Ammon's horn (tissue), 1 donor: ENCODE measurements around the gene DKKL1.

Experiments
- DNase-seq: peaks from one replicate; pipeline ENCODE4 v3.0.0-alpha.2; 2016; ENCODE audit warnings: low spot score

DKKL1 gene

DNA sequence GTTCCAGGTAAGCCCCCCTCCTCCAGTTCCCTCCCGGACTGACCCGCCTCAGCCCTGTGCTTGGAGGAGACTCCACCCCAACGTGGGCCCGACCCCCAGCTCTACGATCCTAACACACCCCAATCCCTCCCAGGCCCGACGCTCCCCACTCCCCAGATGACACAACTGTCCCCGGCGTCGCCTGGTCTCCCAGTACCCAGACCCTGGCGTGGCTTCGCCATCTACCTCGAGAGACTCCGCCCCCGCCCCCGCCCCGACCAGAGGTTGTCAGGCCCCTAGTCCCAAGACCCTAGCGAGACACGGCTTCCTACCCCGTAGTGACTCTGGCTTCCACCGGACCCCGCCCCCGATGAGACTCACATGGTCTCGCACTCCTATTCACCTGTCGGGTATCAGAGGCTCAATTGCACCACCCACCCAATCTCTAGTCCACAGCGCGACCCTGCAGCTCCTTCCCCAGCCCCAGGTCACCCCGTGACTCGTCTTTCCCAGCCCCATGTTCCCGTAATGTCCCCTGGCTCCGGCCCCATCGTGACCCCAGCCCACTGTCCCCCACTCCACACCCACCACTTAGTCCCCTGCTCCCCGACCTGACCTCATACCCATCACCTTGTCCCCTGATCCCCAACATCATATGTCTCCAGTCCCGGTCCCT is 25.5 kb upstream of the DKKL1 start:
- no peak for DNase-seq

DNA sequence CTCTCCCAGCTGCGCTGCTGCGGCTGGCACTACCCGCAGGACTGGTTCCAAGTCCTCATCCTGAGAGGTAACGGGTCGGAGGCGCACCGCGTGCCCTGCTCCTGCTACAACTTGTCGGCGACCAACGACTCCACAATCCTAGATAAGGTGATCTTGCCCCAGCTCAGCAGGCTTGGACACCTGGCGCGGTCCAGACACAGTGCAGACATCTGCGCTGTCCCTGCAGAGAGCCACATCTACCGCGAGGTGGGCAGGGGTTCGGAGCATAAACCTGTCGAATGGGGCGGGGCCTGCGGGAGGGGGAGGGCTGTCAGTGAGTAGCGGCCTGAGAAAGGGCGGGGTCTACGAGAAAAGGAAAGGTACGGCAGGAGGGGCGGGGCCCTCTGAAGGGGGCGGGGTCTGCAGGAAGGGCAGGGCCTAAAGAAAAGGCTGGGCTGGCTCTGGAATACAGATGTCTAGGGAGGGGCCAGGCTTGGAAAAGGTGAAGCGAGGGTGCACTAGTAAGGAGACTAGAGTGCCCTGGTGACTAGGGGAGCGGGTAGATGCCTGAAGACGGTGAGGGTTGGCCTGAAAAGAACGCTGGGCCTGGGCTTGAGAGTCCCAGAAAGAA is 24.9 kb upstream of the DKKL1 start:
- no peak for DNase-seq

DNA sequence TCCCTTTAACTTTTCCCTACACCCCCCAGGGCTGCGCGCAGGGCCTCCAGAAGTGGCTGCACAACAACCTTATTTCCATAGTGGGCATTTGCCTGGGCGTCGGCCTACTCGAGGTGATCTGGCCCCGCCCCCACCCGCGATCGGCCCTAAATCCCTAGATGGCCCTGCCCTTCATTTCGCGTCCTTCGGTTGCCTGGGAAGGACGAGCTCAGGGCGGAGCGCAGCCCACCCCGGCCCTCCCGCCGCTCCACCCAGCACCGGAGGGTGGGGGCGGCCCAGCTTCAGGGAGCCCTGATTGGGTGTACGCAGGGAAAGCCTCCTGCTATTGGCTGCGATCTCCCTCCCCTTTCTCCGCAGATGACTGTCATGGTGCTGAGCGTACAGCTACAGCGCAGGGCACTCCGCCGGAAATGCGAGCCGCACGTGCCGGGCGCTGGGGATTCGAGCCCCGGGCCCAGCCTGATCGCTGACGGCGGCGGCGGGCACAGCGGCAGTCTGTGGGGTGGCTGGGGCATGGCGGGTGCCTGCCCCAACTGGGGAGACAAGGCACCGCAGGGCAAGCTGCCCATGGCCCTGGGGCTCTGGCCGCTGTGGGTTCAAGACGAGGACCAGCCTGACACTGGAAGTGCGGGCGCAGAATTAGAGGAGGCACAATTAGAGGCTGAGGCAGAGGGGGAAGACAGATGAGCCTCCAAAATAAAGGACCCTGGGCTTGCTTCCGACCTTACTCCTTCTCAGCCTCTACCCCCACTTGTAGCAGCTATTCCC is 24.2 kb upstream of the DKKL1 start:
- DNase-seq: peak; percentile 88

DNA sequence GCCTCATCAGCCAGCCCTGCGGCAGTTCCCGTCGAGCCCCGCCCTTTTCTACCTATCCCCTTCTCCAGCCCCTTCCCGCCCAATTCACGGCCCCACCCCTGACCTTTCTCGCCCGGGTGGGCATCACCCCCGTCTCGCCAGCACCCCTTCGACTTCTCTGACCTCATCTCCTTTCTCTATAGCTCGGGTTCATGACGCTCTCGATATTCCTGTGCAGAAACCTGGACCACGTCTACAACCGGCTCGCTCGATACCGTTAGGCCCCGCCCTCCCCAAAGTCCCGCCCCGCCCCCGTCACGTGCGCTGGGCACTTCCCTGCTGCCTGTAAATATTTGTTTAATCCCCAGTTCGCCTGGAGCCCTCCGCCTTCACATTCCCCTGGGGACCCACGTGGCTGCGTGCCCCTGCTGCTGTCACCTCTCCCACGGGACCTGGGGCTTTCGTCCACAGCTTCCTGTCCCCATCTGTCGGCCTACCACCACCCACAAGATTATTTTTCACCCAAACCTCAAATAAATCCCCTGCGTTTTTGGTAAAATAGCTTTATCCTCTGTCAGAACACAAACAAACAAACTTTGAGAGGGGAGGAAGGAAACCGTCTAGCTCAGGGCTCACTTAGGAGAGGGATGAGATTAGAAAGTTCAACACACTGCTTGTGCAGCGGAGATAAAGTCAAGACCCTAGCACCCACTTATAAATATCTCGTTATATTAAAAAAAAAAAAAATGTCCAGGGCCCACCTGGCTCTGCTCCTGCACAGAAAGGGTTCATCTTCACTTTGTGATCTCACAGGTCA is 23.4 kb upstream of the DKKL1 start:
- DNase-seq: no peak

DNA sequence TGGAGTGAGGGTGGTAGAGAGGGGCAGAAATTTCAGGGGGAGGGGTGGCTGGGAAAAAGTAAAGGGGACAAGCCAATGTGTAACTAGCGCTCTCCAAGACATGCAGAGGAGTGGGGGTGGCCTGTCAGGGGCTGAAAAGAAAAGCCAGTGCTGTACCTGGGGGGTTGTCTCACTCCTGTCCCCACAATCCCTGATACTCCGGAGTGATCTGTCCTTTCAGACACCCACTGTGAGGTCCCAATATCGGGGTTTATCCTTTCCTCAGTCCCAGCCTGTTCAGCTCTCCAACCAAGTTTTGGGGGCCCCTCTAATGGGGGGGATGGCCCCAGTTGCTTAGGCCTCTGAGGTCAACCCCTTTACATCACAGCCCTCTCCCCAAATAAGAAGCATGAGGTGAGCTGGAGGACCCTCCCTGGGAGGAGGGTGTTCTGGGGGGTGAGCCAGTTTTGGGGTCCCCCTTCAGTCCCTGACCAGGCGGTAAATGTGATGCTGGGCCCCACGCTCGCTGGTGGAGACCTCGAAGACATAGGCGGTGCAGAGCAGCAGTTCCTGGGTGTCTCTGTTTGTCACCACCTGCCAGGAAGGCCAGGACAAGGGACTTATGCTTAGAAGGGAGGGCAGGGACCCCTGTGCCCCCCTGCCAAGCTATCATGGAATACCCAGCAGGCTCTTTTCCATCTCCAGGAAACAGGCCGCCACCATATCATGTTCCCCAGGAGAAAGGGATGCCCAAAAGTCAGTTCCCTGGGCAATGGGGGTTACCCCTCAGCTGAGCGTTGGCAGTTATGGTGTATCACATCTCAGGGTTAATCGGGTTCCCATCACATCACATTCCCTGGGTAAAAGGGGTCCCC is 22.6 kb upstream of the DKKL1 start:
- no peak for DNase-seq

DNA sequence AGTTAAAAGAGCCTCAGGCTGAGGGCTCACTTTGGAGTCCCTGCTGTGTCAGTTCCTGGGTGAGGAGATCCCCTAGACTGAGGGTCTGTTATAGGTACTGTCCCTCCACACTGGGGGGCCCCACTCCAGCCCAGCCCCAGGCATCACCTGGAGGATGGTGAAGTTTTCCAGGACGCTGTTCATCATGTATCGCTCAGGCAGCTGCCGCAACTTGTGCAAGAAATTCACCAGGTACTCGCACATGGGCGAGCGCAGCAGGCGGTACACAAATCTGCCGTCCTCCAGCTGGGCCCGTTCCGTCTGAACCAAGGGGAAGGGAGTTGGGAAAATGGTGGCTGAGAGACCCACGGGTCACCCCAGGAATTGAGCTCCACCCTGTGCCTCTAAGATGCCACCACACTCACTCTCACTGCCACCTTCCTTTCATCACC is 21.4 kb upstream of the DKKL1 start:
- no peak for DNase-seq

DNA sequence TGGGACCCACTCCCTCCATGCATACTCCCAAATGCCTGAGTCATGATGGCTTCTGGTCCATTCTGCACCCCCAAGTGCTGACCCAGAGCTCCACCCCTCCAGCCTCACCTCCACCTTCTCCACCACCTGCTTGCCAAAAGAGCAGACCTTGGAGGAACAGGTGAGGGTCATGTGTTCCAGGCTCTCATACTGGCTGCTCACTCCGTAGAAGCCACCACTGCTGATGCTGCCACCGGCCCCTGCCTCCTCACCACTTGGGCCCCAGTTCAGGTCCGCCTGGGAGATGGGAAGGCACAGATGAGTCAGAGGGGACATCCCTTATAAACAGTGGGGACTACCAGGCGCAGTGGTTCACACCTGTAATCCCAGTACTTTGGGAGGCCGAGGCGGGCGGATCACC is 20.6 kb upstream of the DKKL1 start:
- DNase-seq: no peak

DNA sequence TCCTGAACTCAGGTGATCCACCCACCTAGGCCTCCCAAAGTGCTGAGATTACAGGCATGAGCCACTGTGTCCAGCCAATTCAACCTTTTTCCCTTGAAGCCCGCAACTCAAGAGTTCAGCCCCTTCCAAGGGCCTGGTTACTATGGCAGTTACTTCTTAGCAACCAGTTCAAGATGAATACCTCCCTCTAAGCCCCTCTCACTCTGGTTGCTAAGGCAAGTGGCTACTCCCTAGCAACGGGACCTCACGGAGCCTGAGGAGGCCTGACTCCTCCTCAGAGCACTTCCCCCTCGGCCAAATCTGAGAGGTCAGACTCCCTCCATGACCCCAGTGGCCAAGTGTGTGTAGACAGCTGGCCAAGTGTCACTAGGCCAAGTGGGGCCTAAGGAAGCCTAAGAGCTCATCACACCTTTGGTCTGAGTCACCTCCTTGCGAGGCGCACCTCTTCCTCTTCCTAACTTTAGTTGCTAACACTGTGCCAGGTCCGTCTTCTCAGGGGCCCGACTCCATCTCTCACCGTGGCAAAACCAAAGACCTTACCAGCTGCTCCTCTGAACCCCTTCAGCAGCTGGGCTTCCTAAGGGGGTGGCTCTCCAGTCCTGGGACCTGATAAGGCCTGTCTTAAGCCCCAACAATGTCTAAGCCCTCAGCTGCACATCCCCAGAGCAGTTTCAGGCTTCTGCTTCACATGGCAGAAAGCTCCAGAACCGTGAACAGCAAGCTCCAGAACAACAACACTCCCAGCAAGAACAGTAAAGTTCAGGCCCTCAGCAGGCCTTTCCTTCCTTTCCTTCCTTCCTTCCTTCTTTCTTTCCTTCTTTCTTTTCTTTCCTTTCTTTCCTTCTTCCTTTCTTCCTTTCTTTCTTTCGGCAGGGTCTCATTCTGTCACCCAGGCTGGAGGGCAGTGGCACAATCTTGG is 18.9 kb upstream of the DKKL1 start:
- DNase-seq: no peak

DNA sequence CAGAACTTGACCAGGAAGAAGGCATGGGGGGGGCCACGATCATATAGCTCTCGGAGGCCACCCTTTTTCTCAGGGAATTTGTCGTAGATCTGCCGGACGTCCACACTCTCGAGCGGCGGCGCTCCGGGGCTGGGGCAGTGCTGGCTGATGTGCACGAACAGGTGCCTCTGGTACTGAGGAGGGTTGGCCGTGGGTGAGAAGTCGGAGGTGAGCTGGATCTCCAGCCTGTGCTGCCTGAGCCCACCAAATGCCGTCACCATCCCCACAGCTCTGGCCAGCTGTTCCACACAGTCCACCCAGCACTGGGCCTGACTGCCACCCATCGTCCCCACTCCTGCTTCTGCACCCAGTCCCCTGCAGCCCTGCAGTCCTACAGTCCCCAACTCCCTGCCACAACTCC is 16.5 kb upstream of the DKKL1 start:
- DNase-seq: no peak

DNA sequence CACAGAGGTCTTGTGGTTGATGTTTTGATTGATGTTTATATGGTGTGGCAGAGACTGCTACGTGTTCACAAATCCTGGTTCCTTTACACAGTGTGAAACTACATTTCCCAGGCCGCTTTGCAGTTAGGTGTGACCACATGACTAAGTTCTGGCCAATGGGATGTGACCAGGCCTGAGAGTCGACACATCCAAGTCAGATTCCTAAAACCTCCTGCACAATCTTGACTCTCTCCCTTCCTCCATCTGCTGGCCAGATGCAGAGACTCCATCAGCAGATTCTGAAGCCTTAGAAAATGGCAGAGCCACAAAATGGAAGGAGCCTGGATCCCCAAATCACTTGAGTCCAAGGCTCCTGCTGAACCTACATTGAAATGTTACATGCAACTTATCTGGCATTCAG is 15.8 kb upstream of the DKKL1 start:
- peak; percentile 44 for DNase-seq

DNA sequence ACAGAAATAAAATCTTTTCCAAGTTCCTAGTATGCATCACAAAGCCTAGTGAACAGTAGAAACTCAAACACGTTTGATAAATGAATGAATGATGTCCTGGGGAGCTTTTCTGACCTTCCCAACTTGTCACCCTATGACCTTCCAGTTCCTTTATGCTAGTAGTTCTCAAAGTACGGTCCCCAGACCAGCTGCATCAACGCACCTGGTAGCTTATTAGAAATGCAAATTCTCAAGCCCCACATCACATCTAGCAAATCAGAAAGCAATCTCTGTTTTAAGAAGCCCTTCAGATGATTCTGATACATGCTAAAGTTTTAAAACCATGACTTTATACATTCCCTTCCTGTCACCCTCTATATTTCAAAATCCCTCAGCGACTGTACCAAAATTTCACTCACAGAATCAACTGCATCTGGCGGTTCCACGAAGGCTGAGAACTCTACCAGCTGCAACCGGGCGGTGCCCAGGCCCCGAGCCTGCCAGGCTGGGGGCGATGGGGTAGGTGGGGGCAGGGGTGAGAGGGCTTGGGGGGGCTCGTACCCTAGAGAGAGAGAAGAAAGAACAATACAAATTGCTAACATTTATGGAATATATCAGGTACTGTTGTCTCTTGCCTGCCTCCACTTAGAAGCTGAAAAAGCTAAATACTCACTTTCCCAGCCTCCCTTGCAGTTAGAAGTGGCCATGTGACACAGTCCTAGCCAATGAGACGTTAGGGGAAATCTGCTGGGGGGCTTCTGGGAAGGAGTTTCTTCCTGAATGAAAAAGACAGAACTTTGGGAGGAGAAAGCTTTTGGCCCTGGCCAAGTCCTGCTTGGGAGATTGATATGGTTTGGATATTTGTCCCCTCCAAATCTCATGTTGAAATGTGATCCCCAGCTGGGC is 15.1 kb upstream of the DKKL1 start:
- no peak for DNase-seq

DNA sequence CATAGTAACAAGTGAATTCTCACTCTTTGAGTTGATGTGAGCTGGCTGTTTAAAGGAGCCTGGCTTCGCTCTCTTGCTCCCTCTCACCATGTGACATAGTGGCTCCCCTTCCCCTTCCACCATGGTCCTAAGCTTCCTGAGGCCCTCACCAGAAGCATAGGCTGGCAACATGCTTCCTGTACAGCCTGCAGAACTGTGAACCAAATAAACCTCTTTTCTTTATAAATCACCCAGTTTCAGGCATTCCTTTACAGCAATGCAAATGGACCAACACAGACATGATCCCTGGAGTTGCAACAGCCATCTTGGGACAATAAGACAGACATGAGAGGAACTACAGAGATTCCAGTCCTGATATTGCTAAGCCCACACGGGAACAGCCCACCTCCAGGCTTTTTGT is 14.1 kb upstream of the DKKL1 start:
- no peak for DNase-seq

DNA sequence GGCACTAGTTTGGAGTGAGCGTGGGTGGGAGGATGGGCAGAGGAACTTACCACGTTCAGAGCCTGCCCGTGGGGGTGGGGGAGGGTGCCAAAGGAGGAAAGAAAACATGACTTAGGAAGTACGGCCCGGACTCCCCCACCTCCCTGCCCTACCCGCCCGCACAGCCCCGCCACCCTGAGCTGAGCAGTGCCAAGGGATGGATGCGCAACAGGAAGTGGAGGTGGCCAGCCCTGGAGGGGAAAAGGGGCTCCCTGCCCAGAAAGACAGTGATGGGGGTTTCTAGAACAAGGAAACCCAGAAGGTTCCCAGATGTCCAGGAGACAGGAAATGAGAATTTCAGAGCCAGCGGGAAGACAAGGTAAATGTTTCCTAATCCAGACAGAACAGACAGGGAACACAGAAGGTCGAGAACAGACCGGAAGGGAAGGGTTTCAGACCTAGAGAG is 7.7 kb upstream of the DKKL1 start:
- no peak for DNase-seq

DNA sequence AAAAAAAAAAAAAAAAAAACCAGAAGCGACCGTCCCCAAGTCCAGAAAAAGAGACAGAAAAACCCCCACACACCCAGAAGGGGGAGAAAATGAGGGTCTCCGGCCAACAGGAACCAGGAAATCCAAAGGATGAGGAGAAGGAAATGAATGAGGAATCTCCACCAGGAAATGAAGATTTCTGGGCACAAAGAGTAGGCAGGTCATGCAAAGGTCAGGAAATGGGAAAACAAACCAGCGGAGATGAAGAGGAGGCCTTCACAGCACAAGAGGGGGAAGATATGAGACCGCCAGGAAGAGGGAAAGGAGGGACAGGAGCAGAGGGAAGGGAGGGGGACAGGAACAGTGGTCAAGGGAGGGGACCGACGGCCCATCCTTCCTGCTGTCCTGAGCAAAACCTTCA is 7.3 kb upstream of the DKKL1 start:
- no peak for DNase-seq

DNA sequence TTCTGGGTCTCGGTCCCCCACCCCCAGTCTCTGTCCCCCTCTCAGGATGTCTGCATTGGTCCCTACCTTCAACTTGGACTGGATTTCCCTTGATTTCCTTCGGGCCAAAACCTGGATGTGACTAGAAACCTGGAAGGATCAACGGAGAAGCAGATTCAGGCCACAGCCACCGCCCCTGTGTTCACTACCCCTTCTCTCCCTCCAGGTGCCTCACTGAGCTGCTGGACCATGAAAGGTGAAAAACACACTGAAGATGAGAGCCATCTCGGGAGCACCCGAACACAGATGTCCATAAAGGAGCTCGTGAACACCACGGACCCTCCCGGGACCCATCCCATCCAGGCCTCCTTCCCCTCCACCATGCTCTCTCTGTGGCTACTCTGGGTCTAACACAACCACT is 6.5 kb upstream of the DKKL1 start:
- no peak for DNase-seq

DNA sequence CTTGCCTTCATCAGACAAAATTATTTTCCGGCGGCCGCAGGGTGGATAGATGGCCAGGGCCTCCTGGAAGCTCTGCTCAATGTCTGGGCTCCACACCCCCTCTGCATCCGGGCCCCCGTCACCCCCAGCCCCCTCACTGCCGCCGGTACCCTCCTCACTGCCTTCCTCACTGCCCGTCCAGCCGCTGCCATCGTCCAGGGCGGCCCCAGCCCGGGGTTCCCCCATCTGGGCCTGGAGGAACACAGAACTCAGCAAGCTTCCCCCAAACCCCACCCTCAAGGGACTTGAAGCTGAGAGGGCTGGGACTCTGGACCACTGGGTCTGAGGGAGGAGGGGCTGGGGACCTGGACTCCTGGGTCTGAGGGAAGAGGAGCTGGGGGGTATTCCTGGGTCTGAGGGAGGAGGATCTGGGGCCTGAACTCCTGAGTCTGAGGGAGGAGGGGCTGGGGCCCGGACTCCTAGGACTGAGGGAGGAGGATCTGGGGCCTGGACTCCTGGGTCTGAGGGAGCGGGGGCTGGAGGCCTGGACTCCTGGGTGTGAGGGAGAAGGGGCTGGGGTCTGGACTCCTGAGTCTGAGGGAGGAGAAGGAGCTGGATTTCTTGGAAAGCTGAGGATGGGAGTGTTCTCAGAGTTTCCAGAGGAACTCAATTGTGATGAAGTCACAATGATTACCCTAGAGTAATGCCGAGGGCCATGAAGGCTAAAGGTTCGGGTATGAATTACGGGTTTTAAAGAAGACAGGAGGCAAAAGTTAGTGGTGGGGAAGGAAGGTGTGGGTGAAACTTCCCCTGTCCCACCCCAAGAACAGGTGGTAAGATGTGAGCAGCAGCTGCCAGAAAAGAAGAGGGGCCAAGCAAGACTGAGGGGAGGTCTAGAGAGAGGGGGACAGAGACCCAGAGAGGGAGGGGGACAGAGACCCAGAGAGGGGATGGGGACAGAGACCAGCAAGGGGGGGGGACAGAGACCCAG is 3.5 kb upstream of the DKKL1 start:
- DNase-seq: no peak

DNA sequence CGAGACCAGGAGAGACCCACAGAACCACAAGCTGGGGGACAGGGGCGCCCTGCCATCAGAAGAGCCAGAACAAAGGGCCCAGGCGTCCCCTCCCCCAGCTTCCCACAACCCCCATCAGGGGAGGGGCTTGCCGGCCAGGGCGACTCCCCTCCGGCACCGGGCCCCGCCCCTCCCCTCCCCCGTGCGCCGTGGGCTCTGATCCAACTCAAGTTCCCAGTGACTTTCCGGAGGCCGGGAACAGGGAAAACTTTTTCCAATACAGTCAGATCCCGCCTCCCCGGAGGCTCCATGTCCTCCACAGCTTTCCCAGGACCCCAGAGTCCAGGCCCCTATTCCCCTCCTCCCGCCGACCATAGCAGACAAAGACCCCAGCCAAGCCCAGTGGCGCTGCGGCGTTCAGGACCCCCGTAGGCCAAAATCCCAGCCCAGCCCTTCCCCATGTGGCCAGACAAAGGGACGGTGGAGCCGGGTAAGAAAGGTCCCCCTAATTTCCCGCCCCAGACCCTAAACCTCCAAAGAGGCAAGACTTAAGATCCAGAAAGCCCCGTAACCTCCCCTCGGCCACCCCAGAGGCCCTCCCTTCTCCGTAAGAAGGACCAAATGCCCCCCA is 2.1 kb upstream of the DKKL1 start:
- no peak for DNase-seq
